GM18867 (cell line): ENCODE data around the gene LAX1.

Experiments used
- ATAC-seq: cut with Tn5 transposase; IDR thresholded peaks from one replicate; pipeline ENCODE4 v1.9.1; 2021; ENCODE audit warnings: mild to moderate bottlenecking, moderate library complexity; ENCODE audit not compliant: unreplicated experiment

LAX1 gene

DNA sequence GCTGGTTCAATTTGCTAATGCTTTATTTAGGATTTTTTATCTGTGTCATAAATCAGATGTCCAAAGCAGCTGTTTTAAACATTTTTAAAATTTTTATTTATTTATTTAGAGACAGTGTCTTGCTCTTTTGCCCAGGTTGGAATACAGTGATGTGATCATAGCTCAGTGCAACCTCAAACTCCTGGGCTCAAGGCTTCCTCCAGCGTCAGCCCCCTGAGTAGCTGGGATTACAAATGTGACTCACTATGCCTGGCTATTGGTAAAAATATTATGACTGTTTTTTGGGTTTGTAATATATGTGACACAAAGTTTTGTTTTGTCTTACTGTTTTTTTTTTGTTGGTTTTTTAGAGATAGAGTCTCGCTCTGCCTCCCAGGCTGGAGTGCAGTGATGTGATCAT, 42.2 kb downstream of the LAX1 start:
- ATAC-seq, result no peak

- no peak for ATAC-seq
These were observed 48.8 kb downstream of the LAX1 start for GRCh38 chr1:203813581-203814341.

- no peak for ATAC-seq
These were observed 53.4 kb downstream of the LAX1 start for GRCh38 chr1:203818399-203818798.

- no peak for ATAC-seq
These were observed 58.3 kb downstream of the LAX1 start for GRCh38 chr1:203823306-203823705.
